ENCODE results near the gene EEF2K.
"Not testable (repeated sequence)": the region's sequence is repeated elsewhere in the genome, so short reads cannot be mapped to it uniquely, and the experiment has no call there.

Gene EEF2K

DNA sequence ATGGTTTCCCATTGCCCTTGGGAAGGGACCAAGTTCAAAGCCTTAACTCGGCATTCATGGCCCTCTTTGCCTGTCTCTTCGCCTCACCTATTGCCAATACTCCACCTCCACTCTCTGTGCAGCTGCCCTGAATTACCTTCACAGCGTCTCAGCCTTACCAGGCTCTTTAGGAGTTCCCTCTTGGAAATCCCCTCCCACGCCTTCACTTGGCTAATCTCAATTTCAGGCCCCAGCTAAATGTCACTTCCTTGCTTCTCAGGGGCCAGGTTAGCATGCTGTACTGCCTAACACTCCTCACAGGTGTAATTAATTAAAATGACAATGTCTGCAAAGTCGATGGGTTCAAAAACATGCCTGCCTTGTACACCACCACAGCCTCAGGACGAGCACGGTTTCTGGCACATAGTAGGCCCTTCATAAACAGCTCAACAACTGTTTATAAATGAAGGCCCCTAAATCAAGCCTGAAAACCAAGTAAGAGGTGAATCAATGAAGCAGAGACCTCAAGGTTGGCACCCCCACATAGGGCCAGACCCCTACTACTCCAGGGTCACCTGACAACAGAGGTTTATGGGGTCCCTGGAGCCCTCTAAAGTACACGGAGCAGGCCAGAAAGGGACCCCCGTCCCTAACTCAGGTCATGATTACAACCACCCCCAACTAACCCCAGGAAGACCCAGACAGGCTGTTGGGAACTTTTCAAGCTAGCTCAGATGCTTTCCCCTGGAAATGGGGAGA lies 11.2 kb upstream of the EEF2K start:
- no peak overlapping the region for H3K4me3 ChIP-seq (replicated peaks; ENCODE audit: low read depth, low read length)
- no peak for DNase-seq (ENCODE audit: extremely low read depth, low read depth)

DNA sequence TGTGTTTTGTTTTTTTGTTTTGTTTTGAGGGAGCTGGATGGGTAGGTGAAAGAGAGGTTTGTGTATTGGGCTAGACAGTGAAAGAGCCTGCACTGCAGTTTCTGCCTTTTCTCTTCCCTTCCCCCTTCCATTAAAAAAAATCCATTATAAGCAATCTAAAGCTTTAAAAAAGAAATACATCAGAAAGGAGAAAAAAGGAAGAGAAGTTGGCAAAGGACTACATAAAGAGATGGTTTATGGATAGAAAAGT lies 10.7 kb upstream of the EEF2K start:
- H3K4me3 ChIP-seq (replicated peaks; ENCODE audit: low read depth, low read length) = no peak overlapping the region
- DNase-seq (ENCODE audit: extremely low read depth, low read depth) = no peak

More for the DNA sequence above, 11.2 kb upstream of the EEF2K start:
- TF ChIP-seq, protein P1, sequence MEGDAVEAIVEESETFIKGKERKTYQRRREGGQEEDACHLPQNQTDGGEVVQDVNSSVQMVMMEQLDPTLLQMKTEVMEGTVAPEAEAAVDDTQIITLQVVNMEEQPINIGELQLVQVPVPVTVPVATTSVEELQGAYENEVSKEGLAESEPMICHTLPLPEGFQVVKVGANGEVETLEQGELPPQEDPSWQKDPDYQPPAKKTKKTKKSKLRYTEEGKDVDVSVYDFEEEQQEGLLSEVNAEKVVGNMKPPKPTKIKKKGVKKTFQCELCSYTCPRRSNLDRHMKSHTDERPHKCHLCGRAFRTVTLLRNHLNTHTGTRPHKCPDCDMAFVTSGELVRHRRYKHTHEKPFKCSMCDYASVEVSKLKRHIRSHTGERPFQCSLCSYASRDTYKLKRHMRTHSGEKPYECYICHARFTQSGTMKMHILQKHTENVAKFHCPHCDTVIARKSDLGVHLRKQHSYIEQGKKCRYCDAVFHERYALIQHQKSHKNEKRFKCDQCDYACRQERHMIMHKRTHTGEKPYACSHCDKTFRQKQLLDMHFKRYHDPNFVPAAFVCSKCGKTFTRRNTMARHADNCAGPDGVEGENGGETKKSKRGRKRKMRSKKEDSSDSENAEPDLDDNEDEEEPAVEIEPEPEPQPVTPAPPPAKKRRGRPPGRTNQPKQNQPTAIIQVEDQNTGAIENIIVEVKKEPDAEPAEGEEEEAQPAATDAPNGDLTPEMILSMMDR (IDR thresholded peaks at IDR 0.05; ENCODE audit: low read depth, low read length, missing control alignments) = no peak

DNA sequence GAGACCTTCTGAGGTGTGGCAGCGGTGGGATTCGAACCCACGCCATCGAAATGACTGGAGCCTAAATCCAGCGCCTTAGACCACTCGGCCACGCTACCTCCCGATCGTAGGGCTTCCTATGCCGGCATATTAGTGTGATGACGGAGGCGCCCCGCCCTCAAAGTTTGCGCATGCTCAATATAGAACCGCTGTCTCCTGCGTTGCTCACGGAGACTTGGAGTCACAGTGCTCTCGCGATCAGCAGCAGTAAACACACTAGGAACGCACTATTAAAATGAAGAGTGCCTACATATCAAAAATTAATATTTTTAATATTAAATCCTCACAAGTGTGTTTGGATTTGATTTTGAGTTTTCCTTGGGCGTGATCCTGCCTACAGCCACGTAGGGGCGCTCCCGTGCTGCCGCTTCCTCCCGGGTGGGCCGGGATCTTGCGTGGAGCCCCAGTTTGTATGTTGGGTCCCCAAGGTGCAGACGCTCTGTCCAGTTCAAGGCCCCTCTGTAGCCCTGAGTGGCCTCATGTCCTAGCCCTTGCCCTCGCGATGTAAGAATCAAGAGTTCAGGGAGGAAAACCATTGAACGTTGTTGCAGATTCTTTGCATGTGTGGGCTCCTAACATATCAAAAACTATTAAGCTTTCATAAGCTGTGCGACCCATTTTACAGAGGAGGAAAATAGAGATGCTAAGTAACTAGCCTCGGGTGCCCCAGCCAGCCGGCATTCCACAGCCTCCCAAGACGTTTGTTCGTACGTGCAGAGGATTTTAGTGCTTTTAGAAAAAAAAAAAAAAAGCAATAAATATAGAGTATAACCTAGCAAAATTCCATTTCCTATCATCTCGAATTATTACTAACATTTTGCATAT lies 10.2 kb upstream of the EEF2K start:
- DNase-seq (ENCODE audit: extremely low read depth, low read depth) = peak; percentile 79
- TF ChIP-seq, protein P1 (IDR thresholded peaks at IDR 0.05; ENCODE audit: low read depth, low read length, missing control alignments) = peak; percentile 77
- peak overlapping the region; percentile 46 for H3K4me3 ChIP-seq (replicated peaks; ENCODE audit: low read depth, low read length)

More for the DNA sequence above, 10.7 kb upstream of the EEF2K start:
- TF ChIP-seq, protein P1 (IDR thresholded peaks at IDR 0.05; ENCODE audit: low read depth, low read length, missing control alignments) = no peak

DNA sequence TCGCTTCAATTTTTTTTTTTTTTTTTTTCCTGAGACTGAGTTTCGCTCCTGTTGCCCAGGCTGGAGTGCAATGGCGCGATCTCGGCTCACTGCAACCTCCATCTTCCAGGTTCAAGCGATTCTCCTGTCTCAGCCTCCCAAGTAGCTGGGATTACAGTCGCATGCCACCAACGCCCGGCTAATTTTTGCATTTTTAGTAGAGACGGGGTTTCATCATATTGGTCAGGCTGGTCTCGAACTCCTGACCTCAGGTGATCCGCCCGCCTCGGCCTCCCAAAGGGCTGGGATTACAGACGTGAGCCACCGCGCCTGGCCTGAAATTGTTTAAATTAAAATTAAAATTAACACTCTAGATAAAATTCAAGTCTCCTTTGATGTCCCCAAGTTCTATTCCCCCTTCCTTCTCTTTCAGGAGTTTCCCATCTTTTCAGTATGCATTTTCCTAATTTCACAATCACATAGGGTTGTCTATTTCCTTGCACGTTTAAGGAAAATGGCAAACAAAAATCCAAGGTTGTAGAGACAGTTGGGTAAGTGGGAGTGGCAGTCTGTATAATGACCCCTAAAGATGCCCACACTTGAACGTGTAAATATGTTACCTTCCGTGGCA lies 9.4 kb upstream of the EEF2K start:
- DNase-seq (ENCODE audit: extremely low read depth, low read depth) = not testable (repeated sequence)
- peak overlapping the region; percentile 46 for H3K4me3 ChIP-seq (replicated peaks; ENCODE audit: low read depth, low read length)

DNA sequence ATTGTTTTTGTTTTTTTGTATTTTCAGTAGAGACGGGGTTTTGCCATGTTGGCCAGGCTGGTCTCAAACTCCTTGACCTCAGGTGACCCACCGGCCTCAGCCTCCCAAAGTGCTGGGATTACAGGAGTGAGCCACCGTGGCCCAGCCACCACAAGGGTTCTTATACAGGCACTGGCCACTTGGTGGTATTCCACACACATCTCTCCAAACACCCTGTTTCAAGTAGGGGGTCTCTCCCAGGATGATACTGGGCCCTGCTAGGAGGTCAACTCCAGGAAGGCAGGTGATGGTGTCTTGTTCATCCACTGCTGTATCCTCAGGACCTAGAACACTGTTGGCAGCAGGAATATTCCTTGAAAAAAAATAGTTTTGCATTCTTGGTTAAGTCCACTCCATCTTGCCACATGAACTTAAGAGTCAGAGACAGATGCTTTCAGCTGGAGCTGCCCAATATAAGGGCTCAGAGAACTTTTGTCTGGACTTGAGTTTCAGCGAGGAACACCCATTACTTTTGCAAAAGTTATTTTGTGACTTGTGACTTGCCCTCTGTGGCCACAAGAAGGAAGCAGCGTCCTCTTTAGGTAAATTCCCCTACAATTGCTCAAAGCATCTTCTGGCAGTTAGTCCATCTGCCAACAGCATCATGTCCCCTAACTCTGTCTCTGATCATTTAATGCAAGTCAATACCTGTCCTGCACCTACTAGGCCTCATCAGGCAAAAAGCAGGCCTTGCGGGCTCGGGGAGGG lies 7.4 kb upstream of the EEF2K start:
- no peak for DNase-seq (ENCODE audit: extremely low read depth, low read depth)
- no peak overlapping the region for H3K4me3 ChIP-seq (replicated peaks; ENCODE audit: low read depth, low read length)
- TF ChIP-seq, protein P1 (IDR thresholded peaks at IDR 0.05; ENCODE audit: low read depth, low read length, missing control alignments) = no peak

DNA sequence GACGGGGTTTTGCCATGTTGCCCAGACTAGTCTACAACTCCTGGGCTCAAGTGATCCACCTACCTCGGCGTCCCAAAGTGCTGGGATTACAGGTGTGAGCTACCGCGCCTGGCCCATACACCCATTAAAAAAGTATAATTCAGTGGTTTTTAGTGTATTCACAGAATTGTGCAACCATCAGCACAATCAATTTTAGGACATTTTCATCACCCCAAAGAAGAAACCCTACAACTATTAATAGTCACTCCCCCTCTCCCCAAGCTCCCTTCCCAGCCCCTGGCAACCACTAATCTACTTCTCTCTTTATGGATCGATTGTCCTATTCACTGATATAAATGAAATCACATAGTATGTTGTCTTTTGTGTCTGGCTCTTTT lies 3.8 kb upstream of the EEF2K start:
- no peak for DNase-seq (ENCODE audit: extremely low read depth, low read depth)
- no peak overlapping the region for H3K4me3 ChIP-seq (replicated peaks; ENCODE audit: low read depth, low read length)
- TF ChIP-seq, protein P1 (IDR thresholded peaks at IDR 0.05; ENCODE audit: low read depth, low read length, missing control alignments) = no peak
